ENCODE measurements around the gene EXOC4.

- TF ChIP-seq POLR2A (IDR thresholded peaks at IDR 0.05; ENCODE audit: low read length) (no peak), GATA1 (IDR thresholded peaks at IDR 0.05; ENCODE audit: low read depth, low read length) (no peak)
Observed at GRCh38 chr7:133820584-133820983, 567.7 kb downstream of the EXOC4 start.

Measured in erythroblast (primary cell).